HG02623 (cell line): ENCODE measurements around the gene SMYD3.
A peak's percentile ranks its signal among the peaks of the same experiment; 100 is the strongest.
"Not testable (repeated sequence)": the region's sequence is repeated elsewhere in the genome, so short reads cannot be mapped to it uniquely, and the experiment has no call there.

Experiments used
- ATAC-seq: cut with Tn5 transposase; IDR thresholded peaks from one replicate; pipeline ENCODE4 v1.9.1; 2021; ENCODE audit warnings: moderate library complexity; ENCODE audit not compliant: unreplicated experiment

Gene SMYD3

DNA sequence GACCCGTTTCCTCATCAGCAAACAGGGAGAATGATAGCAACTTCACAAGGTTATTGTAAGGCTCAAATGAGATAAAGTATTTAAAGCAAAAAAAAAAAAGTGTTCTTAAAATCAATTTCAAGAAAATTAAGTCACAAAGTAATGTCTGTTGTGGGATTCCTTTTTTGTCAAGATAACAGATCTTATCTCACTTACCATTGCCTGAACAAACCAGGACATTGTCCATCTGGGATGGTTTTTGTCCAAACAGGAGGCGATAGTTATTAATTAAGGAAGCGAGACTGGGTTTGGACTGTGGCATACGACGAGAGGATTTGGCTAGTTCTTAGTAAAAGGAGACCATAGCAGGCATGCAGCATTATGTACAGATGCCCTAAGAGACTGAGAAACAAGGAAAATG, 458.4 kb downstream of the SMYD3 start:
- no peak for ATAC-seq

DNA sequence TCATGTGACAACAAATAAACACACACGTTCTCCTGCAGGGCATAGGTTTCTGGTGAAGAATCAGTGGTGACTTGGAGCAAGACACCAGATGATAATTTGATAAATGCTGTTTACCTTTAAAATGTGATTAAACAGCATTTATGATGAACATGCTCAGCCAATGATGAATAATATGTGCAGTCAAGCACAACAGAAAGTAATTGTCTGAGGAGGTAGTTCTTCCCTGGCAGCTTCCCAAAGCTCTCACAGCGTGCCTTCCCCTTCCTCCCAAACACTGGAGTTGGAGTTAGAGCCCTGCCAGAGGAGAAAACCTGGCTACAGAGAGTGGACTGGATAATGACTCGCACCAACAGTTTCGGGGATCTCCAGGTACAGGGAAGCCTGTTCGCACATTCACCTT, 463.5 kb downstream of the SMYD3 start:
- ATAC-seq, result no peak

DNA sequence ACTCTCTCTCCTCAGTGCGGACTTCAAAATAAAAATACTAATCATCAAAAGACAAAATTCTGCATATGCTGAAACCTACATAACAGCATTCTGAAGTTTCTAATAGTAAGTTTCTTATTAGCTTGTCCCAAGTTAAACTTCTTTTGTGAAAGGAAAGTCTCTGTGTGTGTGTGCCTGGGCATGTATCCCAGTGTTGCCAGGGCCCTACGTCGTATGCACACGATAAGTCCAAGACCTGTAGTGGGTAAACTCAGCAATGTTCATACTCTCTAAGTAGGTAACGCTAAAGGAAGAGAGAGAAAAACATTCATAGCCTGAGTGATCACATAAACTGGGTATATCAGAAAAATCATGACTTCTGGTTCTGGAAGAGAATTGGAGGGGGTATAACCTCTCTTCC, 465.7 kb downstream of the SMYD3 start:
- ATAC-seq, result no peak

DNA sequence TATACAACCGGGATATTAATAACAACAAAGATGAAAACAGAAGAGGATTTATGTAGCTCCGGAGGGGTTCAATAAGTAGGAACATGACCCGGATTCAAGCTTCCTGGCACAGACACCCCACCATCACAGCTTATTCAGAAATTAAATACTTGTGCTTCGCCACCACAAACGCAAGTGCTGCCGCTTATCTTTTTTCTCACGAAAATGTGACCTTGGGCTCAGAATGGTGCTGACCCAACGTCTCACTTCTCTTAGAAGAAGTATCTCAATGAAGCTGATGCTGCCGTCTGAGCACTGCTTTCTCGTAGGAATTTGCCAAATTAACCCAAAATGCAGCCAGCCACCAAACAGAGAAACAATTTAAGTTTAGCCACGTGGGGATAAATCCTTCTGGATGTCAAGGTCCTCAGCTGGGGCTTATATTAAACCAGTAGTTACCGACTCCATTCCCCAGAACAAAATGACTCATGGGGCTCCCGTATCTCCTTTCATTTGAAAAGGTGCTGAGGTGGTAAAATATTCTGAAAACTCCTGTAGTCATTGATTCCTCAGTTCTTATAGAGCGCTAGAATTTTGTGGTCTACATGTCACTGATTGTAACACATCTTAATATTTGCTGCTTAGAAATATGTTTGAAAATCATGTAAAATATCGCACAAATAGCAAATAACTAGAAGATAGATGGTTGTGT, 466.7 kb downstream of the SMYD3 start:
- no peak for ATAC-seq

DNA sequence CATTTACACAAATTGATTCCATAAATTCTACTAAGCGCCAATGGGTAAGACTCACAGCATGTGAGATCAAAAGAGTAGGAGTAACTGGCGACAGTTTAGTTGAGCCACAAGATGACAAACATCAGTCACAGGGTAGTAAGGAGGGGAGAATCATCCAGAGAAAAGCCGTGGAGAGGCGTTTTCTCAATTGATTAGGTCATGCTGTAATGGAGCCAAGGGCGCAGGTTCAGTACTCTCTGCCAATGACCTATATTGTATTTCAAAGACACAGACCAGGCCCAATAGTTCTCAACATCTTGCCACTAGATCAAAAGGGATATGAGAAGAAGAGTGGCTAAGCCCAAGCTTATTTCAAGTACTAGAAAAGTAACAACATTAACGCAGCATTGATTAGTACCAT, 467.5 kb downstream of the SMYD3 start:
- no peak for ATAC-seq

DNA sequence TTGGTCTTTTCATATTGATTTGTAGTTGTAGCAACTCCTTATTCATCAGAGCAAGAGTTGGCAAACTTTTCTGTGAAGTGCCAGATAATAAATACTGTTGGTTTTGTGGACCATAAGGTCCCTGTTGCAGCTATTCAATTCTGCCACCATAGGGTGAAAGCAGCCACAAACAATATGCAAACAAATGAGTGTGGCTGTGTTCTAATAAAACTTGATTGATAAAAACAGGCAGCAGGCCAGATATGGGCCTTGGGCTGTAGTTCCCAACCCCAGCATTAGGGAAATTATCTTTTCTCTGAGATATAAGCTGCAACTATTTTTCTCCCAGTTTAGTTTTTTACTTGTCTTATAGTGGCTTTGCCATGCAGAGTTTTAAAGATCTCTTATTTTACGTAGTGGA, 469.2 kb downstream of the SMYD3 start:
- ATAC-seq, result no peak

- no peak for ATAC-seq
These were observed 470.9 kb downstream of the SMYD3 start for GRCh38 chr1:246036175-246036574.

GRCh38 chr1:246035060-246035541, 472.0 kb downstream of the SMYD3 start:
- no peak for ATAC-seq

- no peak for ATAC-seq
These were observed 472.4 kb downstream of the SMYD3 start for GRCh38 chr1:246034630-246035029.

- no peak for ATAC-seq
These were observed 474.1 kb downstream of the SMYD3 start for GRCh38 chr1:246032984-246033383.

DNA sequence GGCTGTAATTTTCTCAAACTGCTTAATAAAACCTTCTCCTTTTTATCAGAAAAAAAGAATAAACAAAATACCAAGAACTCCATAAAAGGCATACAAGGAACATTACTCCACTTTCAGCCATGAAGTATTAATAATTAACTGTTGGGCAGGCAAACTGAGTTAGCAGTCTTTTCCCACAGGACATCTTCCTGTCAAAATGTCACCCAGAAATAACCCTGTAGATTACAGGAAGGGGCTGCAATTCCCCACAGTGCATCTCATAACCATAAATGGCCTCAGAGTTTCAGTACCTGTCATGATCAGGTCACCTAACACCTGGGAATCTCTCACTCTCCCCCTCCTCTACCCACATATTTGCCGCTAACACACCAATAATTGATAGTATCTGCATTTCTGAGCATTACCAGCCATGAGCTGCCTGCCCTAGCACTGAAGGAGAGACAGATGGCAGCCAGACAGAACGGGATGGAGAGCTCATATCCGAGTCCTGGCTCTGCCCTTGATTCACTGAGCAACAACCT, 475.0 kb downstream of the SMYD3 start:
- no peak for ATAC-seq

DNA sequence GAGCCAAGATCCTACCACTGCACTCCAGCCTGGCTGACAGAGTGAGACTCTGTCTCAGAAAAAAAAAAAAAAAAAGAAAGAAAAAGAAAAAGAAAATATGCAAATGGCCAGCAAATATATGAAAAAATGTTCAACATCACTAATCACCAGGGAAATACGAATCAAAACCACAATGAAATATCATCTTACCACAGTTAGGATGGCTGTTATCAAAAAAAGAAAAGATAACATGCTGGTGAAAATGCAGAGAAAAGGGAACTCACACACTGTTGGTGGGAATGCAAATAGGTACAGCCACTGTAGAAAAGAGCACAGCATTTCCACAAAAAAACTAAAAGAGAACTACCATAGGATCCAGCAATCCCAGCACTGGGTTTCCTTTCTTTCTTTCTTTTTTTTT, 477.5 kb downstream of the SMYD3 start:
- ATAC-seq, result no peak

GRCh38 chr1:246024118-246024517, 483.0 kb downstream of the SMYD3 start:
- ATAC-seq, result not testable (repeated sequence)

- no peak for ATAC-seq
These were observed 486.7 kb downstream of the SMYD3 start for GRCh38 chr1:246020211-246020954.

DNA sequence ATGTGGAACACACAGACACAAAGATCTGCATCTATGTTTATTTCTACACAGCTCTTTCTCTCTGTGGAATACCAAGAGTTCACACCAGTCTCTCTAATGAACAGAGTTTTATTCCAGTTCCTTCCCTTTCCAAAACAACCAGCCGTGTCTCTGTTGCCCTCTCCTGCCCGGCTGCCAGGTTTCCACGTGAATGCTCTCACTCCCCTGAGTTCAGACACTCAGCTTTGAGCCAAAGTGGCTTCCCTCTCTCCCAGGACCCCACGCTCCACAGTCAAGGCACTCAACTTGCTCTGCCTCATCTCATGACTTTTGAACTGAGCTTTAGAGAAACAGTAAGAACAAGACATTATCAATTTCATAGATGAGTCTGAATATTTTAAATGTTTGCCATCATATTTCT, 488.9 kb downstream of the SMYD3 start:
- ATAC-seq, result no peak

- ATAC-seq, result no peak
These were observed 494.7 kb downstream of the SMYD3 start for GRCh38 chr1:246012341-246012740.

GRCh38 chr1:246010386-246010785, 496.7 kb downstream of the SMYD3 start:
- no peak for ATAC-seq

DNA sequence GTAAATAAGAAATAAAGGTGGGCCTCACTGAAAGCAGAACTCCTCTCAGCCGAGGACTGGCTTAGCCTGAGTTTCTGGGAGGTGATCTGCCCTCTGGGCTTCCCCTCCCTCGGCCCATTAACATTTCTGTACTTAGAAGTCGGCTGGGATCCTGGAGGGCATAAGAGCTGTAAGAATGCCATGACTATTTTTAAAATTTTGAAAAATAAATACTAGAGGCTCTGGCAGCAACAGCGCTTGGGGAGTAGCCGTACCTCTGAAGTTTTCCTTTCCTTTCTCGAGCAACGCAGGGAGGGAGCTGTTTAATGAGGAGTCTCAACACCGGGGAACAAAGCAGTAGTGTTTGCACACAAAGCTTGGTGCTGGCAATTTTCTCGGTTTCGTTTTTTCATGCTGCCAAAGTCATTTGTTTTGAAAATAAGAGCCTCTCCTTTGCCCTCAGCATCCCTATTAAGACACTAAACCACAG, 498.7 kb downstream of the SMYD3 start:
- ATAC-seq, result no peak

DNA sequence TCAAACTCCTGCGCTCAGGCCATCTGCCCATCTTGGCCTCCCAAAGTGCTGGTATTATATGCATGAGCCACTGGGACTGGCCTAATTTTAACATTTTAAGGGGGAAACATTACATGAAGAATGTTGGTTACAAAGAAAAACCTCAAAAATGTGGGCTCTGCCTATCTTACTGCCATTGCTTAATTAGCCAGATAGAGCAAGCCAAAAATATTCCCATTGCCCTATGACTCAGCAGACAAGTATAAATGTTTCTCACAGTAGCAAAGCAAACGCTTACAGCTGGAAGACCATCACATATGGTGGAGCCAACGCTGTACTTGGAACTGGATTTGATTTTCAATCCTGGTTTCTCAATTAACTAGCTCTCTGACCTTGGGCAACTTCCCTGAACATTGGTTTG, 502.0 kb downstream of the SMYD3 start:
- no peak for ATAC-seq

DNA sequence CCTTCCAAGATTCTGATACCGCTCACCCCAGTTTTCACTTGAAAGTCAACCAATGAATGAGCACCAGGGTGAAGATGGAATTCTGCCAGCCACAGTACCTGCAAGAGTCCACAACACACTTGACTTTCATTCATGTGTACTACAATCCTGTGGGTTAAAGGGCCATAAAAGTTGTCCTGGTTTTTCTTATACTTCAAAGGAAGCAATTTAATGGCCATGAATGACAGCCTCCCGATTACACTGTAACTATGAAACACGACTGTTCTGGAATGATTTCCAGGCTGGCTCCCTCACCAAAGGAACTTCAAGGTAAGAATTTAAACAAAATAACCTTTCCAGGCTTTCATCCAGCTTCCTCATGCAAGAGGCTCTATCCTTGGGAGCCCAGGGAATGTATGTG, 502.8 kb downstream of the SMYD3 start:
- no peak for ATAC-seq

- ATAC-seq, result no peak
These were observed 503.7 kb downstream of the SMYD3 start for GRCh38 chr1:246003442-246003730.

- peak; percentile 65 for ATAC-seq
These were observed 504.2 kb downstream of the SMYD3 start for GRCh38 chr1:246002725-246003441.
